Kasumi-1 (cell line): ENCODE results near the gene RBM10.

Source experiments
- DNase-seq, 2 experiments: peaks; one replicate each; lab custom pipeline; 2025; lab: John Stamatoyannopoulos, UW

The RBM10 gene

DNA sequence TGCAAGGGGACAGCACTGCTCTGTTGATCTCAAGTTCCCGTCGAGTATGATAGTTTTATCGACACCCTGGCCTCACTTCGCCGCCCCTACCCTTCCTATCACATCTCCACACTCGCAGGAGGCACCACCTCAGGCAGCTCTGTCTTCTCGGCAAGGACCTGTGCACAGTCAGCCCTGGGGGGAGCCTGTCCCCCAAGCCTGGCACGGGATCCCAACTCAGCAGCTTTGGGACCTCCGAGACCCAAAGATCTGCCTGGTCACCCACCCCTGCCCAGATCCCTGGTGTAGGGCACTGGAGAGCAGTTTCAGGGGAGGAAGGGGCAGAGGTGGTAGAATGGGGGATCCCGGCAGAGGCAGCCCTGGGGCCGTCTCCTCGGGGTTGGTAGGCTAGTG is 30.6 kb downstream of the RBM10 start:
- no peak for DNase-seq

- DNase-seq = no peak
Measured at GRCh38 chrX:47176101-47176740, 31.2 kb downstream of the RBM10 start.

DNA sequence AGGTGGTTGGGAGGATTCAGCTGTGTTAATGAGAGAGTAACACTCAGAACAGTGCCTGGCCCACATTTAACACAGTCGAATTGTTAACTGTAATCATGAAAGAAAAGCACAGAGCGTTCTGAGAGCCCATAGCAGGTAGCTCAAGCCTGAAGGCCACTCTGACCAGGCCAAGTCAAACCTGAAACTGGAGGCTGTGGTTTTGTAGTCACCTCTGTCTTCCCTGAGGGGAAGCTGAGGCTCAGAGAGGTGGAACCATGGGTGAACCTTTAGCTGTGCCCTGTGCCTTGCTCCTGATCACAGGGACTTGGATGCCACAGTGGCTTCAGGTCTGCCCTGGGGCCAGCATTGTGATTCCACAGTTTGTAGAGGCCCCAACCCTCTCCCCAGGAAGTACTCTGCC is 32.1 kb downstream of the RBM10 start:
- no peak for DNase-seq

DNA sequence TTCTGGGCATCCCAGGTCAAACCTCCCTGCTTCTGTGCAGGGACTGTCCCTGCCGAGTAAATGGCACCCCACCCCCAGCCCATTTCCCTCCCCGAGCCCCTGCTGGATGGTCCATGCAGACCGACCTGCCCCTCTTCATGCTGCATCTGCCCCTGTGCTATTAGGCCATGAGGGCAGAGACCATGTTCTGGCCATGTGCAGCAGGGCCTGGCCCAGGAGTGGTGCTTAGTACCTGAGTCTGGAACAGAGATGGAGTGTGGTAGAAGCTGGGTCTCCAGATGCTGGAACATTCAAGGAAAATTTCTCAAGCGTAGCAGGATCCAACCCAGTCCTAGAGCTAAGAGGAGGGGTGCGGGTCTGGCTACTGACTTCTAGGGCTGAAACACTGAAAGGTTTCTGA is 33.3 kb downstream of the RBM10 start:
- no peak for DNase-seq

GRCh38 chrX:47179221-47179927 is 34.4 kb downstream of the RBM10 start:
- DNase-seq = no peak

DNA sequence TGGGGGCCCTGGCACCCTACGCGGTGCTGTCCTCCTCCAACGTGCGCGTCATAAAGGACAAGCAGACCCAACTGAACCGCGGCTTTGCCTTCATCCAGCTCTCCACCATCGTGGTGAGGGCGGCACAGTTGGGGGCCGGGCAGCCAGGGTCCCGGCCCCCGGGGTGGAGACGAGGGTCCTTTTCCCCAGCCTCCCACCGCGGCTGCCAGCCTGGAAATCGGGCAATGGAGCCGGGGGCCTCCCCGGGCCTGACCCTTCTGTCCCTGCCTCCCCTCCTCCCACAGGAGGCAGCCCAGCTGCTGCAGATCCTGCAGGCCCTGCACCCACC is 34.9 kb downstream of the RBM10 start:
- DNase-seq = no peak

DNA sequence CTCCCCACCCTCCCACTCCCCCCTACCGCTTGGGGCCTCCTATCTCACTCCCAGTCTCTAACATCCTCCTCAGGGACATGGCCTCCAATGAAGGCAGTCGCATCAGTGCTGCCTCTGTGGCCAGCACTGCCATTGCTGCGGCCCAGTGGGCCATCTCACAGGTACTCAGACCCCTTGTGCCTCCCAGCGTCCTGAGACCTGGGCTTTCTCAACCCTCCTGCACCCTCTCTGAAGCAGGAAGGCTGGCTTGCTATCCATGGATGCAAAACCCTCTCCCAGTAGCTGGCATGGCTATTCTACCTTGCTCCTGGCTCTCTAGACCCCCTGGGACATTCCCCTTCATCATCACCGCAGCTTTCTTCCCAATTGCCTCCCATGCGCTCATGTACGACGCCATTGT is 35.3 kb downstream of the RBM10 start:
- DNase-seq = no peak

DNA sequence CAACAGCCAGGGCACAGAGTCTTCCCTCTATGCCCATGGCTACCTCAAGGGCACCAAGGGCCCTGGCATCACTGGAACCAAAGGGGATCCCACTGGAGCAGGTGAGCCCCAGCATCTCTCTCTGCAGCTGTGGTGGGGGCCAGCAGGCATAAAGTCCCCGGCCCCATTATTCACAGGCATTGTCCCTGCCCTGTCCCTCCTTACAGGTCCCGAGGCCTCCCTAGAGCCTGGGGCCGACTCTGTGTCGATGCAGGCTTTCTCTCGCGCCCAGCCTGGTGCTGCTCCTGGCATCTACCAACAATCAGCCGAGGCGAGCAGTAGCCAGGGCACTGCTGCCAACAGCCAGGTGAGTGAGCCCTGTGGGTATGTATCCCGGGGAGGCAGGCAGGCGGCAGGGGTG is 36.3 kb downstream of the RBM10 start:
- no peak for DNase-seq

DNA sequence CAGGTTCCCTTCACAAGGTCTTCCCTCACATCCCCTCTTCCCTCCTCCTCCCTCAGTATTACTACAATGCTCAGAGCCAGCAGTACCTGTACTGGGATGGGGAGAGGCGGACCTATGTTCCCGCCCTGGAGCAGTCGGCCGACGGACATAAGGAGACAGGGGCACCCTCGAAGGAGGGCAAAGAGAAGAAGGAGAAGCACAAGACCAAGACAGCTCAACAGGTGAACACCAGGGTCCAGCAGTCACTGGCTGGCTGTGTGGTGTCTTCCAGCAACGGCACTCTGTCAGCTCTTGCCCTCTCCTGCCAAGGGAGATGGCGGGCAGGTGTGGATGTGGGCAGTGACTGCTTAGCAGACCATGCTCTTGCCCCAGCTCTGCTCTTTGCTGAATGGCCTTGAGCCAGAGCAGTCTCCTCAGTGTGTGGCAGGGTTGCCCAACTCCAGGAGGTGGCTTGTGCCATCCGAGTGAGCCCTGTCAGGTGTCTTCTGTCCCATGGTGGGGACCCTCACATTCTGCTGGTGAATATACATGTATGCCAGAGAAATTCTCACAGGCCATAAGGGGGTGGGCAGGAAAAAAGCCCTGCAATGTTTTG is 37.2 kb downstream of the RBM10 start:
- no peak for DNase-seq

DNA sequence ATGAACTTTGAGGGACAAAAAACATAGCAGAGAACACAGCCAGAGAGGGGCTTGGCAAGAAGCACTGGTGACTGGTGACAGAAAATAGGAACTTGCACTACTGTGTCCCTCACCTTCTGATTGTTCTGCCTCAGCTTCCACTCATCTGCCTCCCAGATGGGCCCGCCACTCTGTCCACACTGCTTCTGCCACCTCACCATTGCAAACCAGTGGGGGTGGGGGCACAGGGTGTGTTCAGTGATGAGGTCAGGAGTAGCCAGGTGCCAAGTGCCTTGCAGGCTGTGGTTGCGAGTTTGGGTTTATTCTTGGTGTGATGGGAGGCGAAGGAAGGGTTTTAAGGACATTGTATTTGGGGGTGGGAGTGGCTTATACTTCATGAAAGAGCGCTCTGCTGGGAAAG is 39.5 kb downstream of the RBM10 start:
- no peak for DNase-seq

DNA sequence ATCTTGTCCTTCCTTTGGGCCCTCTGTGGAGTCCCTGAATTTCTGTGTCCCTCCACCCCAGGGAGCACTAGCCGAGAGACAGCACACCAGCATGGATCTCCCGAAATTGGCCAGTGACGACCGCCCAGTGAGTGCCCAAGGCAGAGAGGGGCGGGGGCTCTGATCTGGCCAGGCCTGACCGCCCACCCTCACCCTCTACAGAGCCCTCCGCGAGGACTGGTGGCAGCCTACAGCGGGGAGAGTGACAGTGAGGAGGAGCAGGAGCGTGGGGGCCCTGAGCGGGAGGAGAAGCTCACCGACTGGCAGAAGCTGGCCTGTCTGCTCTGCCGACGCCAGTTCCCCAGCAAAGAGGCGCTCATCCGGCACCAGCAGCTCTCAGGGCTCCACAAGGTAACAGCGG is 40.2 kb downstream of the RBM10 start:
- DNase-seq = no peak

- DNase-seq = no peak
Measured at GRCh38 chrX:47186096-47186740, 41.2 kb downstream of the RBM10 start.

- DNase-seq = no peak
Measured at GRCh38 chrX:47187106-47187677, 42.2 kb downstream of the RBM10 start.

DNA sequence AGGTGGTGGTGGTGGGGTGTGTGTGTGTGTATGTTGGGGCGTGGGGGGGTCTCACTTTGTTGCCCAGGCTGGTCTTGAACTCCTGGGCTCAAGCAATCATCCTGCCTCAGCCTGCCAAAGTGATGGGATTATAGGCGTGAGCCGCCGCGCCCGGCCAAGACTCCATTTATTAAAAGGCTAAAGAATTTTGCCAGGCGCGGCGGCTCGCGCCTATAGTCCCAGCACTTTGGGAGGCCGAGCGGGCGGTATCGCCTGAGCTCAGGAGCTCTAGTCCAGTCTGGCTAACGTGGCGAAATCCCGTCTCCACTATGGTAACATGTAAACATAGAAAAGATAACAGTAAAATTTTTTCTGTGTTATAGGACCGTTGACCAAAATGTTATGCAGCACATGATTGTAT is 44.9 kb downstream of the RBM10 start:
- DNase-seq = no peak

DNA sequence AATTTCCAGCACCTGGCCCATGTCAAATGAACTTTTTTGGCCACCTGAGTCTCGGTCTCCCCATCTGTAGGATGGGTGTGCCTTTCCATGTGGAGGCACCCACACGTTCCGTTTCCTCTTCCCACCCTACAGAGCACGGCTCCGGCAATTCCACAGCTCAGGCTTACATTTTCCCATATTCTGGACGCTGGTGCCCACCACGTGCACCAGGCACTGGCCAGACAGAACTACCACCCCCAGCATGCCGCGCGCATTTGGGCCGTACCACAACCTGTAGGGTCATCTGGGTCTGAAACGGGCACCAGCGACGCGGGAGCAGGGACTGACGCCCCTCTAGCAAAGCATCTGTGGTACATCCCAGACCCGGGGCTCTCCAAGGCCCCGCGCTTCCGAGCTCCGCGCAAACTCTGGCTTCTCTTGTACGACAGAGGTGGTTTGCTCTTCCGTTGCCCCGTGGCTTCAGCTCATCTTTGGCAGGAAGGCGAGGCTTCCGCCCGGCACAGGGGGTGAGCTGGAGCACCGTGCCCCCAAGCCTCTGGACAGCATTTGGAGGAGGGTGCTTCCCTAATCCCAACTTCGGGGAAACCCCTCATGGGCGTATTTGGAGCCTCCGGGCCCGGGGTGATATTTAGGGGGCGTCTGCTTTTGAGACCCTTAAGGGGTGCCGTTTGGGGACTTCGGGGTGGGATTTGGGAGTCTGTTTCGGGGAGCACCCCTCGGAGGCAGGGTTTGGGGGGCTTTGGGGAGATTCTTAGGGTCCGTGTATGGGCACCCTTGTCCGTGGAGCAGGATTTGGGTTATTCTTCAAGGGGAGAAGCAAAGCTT is 45.6 kb downstream of the RBM10 start:
- DNase-seq = peak; percentile 86 to 88

DNA sequence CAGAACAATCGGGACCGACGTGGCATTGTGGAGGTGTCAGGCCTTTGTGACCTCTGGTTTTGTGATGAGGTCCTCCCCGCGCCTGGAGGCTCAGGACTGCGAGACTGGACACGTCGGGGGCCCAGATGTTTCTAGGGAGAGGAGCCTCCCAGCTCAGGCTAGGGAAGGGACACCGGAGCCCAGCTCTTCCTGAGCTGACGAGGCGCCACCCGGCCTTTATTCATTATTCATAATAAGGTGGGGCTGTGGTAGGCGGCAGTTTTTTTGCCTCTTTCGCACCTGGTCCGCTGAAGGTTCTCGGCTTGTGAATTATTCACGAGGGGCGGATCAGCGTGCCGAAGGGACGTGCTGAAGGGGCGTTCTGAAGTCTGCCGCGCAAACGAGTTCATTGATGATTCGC is 46.3 kb downstream of the RBM10 start:
- DNase-seq = peak in 1 of 2 experiments; percentile 5

GRCh38 chrX:47191806-47192401 is 46.9 kb downstream of the RBM10 start:
- peak; percentile 13 to 18 for DNase-seq

DNA sequence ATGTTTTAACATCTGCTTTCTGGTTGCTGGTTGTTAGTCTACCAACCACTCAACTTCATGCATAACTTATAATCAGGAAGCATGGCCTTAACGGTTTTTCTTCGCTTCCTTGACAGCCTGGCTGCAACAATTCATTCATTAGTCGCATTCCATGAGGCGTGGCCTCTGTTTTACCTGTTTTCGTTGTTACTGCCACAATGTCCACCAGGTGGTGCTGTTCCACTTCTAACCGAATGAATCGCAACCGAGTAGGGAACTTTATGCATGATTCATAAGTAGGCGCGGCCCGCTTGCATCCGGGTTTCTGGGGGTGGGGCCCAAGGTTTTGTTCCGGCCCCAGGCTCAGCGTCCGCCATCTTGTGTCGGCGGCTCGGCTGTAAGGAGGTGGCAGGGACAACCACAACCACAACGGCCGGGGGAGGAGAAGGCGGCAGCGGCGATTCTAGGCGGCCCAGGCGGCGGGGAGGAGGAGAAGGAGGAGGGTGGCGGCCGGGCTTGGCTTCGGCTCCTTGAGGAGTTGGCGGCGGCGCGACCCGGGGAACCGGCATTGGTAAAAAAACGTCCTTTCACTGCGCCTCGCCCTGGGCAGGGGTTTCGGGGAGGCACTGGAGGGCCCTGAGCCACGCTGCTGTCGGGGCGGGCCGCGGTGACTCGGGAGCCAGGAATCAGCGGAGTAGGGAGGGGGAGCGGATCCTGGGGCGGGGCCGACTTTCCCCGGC is 48.6 kb downstream of the RBM10 start, which contains the start of gene UBA1:
Gene UBA1, plus strand, starts transcription at position 355 of the 719 bp plus-strand sequence. CDS start 4,974 bp downstream, outside the sequence.
- peak; percentile 84 to 88 for DNase-seq

- DNase-seq = no peak
Measured at GRCh38 chrX:47194194-47194787, 49.3 kb downstream of the RBM10 start.

GRCh38 chrX:47196098-47196497 is 51.1 kb downstream of the RBM10 start:
- DNase-seq = no peak
